Esophagus muscularis mucosa (tissue), 4 donors: Measurements from ENCODE around the gene ZFAND2A. TPM values are rescaled to one million over a fixed set of nuclear protein-coding genes. Genes with fewer than 3 reads are reported as not detected.

Experiments used
- DNase-seq: peaks from one replicate; pipeline ENCODE4 v3.0.0-alpha.2; 2017; ENCODE audit errors: extremely low spot score
- H3K27ac ChIP-seq, 4 donors: fragments of 200-600 bp; sonication (generic); replicated peaks in 1 of 4; 1 replicate in 3 of 4; 2 replicates in 1 of 4; pipeline ENCODE4 v1.5.1; 2016 to 2019; ENCODE audit warnings: mild to moderate bottlenecking in 1 of 4
- H3K27me3 ChIP-seq, 4 donors: fragments of 200-600 bp; sonication (generic); one replicate each; pipeline versions ENCODE4 v1.5.1 to v1.6.0; 2016 to 2019
- H3K36me3 ChIP-seq, 4 donors: fragments of 200-600 bp; sonication (generic); one replicate each; pipeline ENCODE4 v1.5.1; 2016 to 2019
- H3K4me1 ChIP-seq, 4 donors: fragments of 200-600 bp; sonication (generic); one replicate each; pipeline ENCODE4 v1.5.1; 2016 to 2019
- H3K4me3 ChIP-seq, 4 donors: fragments of 200-600 bp; sonication (generic); 1 replicate in 2 of 4; 2 replicates in 2 of 4; pipeline ENCODE4 v1.5.1; 2016 to 2019; ENCODE audit warnings: mild to moderate bottlenecking in 4 of 4, moderate library complexity in 1 of 4
- H3K9me3 ChIP-seq, 4 donors: fragments of 200-600 bp; sonication (generic); 1 replicate in 3 of 4; 2 replicates in 1 of 4; pipeline ENCODE4 v1.5.1; 2016 to 2019
- CTCF ChIP-seq, 3 experiments: fragments of 200-600 bp in 2 of 3; fragments of 450-650 bp in 1 of 3; sonication (generic) in 2 of 3; IDR thresholded peaks; one replicate each; pipeline ENCODE4 v1.5.1; 2017 to 2019; ENCODE audit warnings: antibody characterized with exemption in 3 of 3, mild to moderate bottlenecking in 2 of 3, moderate library complexity in 1 of 3
- EP300 ChIP-seq: sonication (generic); formaldehyde crosslinking; IDR thresholded peaks from one replicate; pipeline ENCODE4 v1.6.1; 2017; ENCODE audit warnings: antibody characterized with exemption
- POLR2A ChIP-seq: fragments of 450-650 bp; IDR thresholded peaks from one replicate; pipeline ENCODE4 v1.6.1; 2017; ENCODE audit warnings: antibody characterized with exemption, moderate library complexity, mild to moderate bottlenecking, low read depth
- POLR2AphosphoS5 ChIP-seq, 2 donors: sonication (generic); formaldehyde crosslinking; IDR thresholded peaks; one replicate each; pipeline ENCODE4 v1.6.1; 2017; ENCODE audit warnings: antibody characterized with exemption in 2 of 2
- whole genome bisulfite sequencing: methylation state at CpG from one replicate; pipeline ENCODE4 v1.1.5; 2018; 5-methylcytosine and 5-hydroxymethylcytosine counted together
- intact Hi-C: fragments of 100-400 bp; cut with DNase I; formaldehyde crosslinking; loops from one replicate; pipeline ENCODE4 v1.15.1; 2023
- total RNA-seq, 4 donors: library from RNA; depleted of rRNA; stranded (reverse); fragments of >200 nt; gene quantifications; one replicate each; pipeline versions ENCODE4 v1.1.0 to v1.2.1, GENCODE V29; 2016

The ZFAND2A gene
- total RNA-seq, 4 donors from 2014 or later = 24.3 to 27.5 (median 25.5) TPM

GRCh38 chr7:1152492-1152891 is 7.5 kb downstream of the ZFAND2A start:
- intact Hi-C loops = no loop called here
- 93% methylated on average over 15 of the region's 15 CpGs for WGBS
- Histone ChIP-seq H3K4me1 (no peaks in the 10 kb centered on the region), H3K9me3 (no peaks in the 10 kb centered on the region), H3K36me3 (peaks cover 45 to 82% (median 77%) of the 10 kb centered on the region in 4 donors), H3K27me3 (no peaks in the 10 kb centered on the region), H3K27ac (no peak overlapping the region), H3K4me3 (no peak overlapping the region)
- TF ChIP-seq POLR2A = no peak
- TF ChIP-seq EP300 = no peak
- TF ChIP-seq CTCF (IDR thresholded peaks at IDR 0.05) = no peak
- no peak for TF ChIP-seq POLR2AphosphoS5 (IDR thresholded peaks at IDR 0.05)
- DNase-seq = no peak

- no peak for TF ChIP-seq CTCF (IDR thresholded peaks at IDR 0.05)
- TF ChIP-seq POLR2AphosphoS5 (IDR thresholded peaks at IDR 0.05) = no peak
- no peak for TF ChIP-seq POLR2A
- no peak for TF ChIP-seq EP300
- H3K4me3 ChIP-seq = no peak overlapping the region
- H3K4me1 ChIP-seq = no peaks in the 10 kb centered on the region
- no peaks in the 10 kb centered on the region for H3K9me3 ChIP-seq
- intact Hi-C loops = no loop called here
- no peak for DNase-seq
- 89% methylated on average over 20 of the region's 20 CpGs for WGBS
- no peaks in the 10 kb centered on the region for H3K27me3 ChIP-seq
- H3K27ac ChIP-seq = no peak overlapping the region
- peaks cover 45 to 76% (median 70%) of the 10 kb centered on the region in 4 donors for H3K36me3 ChIP-seq
Measured at GRCh38 chr7:1151653-1152425, 8.2 kb downstream of the ZFAND2A start.

GRCh38 chr7:1151156-1151555 is 8.8 kb downstream of the ZFAND2A start:
- 88% methylated on average over 3 of the region's 13 CpGs for WGBS
- Histone ChIP-seq H3K9me3 (no peaks in the 10 kb centered on the region), H3K4me1 (no peaks in the 10 kb centered on the region), H3K27ac (no peak overlapping the region), H3K27me3 (no peaks in the 10 kb centered on the region), H3K36me3 (peaks cover 45 to 70% (median 65%) of the 10 kb centered on the region in 4 donors), H3K4me3 (no peak overlapping the region)
- TF ChIP-seq EP300 (no peak), CTCF (IDR thresholded peaks at IDR 0.05) (no peak), POLR2AphosphoS5 (IDR thresholded peaks at IDR 0.05) (no peak), POLR2A (no peak)
- no peak for DNase-seq
- intact Hi-C loops = no loop called here

GRCh38 chr7:1150400-1151002 is 9.5 kb downstream of the ZFAND2A start:
- Histone ChIP-seq H3K4me3 (no peak overlapping the region), H3K36me3 (peaks cover 41 to 65% (median 61%) of the 10 kb centered on the region in 4 donors), H3K9me3 (no peaks in the 10 kb centered on the region), H3K4me1 (no peaks in the 10 kb centered on the region), H3K27me3 (no peaks in the 10 kb centered on the region), H3K27ac (no peak overlapping the region)
- intact Hi-C loops = no loop called here
- DNase-seq = no peak
- WGBS = 86% methylated on average over 9 of the region's 9 CpGs
- no peak for TF ChIP-seq POLR2A
- no peak for TF ChIP-seq POLR2AphosphoS5 (IDR thresholded peaks at IDR 0.05)
- no peak for TF ChIP-seq CTCF (IDR thresholded peaks at IDR 0.05)
- no peak for TF ChIP-seq EP300
